Uterus (tissue), 2 donors: ENCODE data around the gene ARF6.

Source experiments
- CTCF ChIP-seq, 4 experiments: fragments of 200-600 bp in 2 of 4; fragments of 450-650 bp in 2 of 4; sonication (generic) in 2 of 4; IDR thresholded peaks; one replicate each; pipeline ENCODE4 v1.5.1; 2016 to 2019; ENCODE audit warnings: antibody characterized with exemption in 4 of 4, mild to moderate bottlenecking in 2 of 4, moderate library complexity in 1 of 4
- POLR2A ChIP-seq, 2 donors: fragments of 450-650 bp; IDR thresholded peaks; one replicate each; pipeline ENCODE4 v1.6.1; 2016; ENCODE audit warnings: antibody characterized with exemption in 2 of 2, mild to moderate bottlenecking in 1 of 2, moderate library complexity in 1 of 2

DNA sequence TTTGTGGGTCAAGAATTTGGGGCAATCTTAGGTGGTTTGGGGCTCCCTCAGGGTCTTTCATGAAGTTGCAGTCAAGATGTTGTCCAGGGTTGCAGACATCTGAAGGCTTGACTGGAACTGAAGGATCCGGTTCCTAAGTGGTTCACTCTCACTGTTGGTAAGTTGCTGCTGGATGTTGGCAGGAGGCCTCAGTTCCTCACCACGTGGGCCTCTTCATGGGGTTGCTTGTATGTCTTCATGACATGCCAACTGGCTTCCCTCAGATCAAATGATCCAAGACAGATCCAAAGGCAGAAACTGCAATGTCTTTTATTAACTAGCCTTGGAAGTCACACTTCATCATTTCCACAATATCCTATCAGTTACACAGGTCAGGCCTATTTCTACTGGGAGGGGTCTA lies 49.2 kb downstream of the ARF6 start:
- TF ChIP-seq CTCF (IDR thresholded peaks at IDR 0.05) = no peak
- no peak for TF ChIP-seq POLR2A (IDR thresholded peaks at IDR 0.05)
